KMS-11 (cell line): ENCODE results near the gene PPP1R12B.
"Not testable (repeated sequence)": the region's sequence is repeated elsewhere in the genome, so short reads cannot be mapped to it uniquely, and the experiment has no call there.

ENCODE experiments used
- H2AFZ ChIP-seq: fragments of 200-600 bp; sonication (generic); 2 replicates; pipeline ENCODE4 v1.6.1; 2016; ENCODE audit warnings: antibody characterized with exemption, mixed run types, low read depth
- H3K27ac ChIP-seq: fragments of 200-600 bp; sonication (generic); 2 replicates; pipeline ENCODE4 v1.6.1; 2016; ENCODE audit warnings: mild to moderate bottlenecking, mixed run types
- H3K27me3 ChIP-seq: fragments of 200-600 bp; sonication (generic); 2 replicates; pipeline ENCODE4 v1.6.1; 2017; ENCODE audit warnings: mild to moderate bottlenecking, low read depth, mixed run types, moderate library complexity; ENCODE audit not compliant: insufficient read depth
- H3K36me3 ChIP-seq: fragments of 200-600 bp; sonication (generic); 2 replicates; pipeline ENCODE4 v1.6.1; 2017; ENCODE audit warnings: mild to moderate bottlenecking, mixed run types; ENCODE audit not compliant: insufficient read depth
- H3K4me1 ChIP-seq: fragments of 200-600 bp; sonication (generic); 2 replicates; pipeline ENCODE4 v1.6.1; 2016; ENCODE audit warnings: mild to moderate bottlenecking, low read depth, mixed run types; ENCODE audit not compliant: poor library complexity, severe bottlenecking
- H3K4me2 ChIP-seq: fragments of 200-600 bp; sonication (generic); 2 replicates; pipeline ENCODE4 v1.7.0; 2016; ENCODE audit warnings: mild to moderate bottlenecking, mixed run types
- H3K4me3 ChIP-seq: fragments of 200-600 bp; sonication (generic); IDR thresholded peaks from 2 replicates; pipeline ENCODE4 v1.6.1; 2017; ENCODE audit warnings: low read depth, low read length, mixed read lengths; ENCODE audit not compliant: insufficient read depth
- H3K79me2 ChIP-seq: fragments of 200-600 bp; sonication (generic); 2 replicates; pipeline ENCODE4 v1.6.1; 2016; ENCODE audit warnings: low read depth, mixed run types; ENCODE audit not compliant: insufficient read depth
- H3K9ac ChIP-seq: fragments of 200-600 bp; sonication (generic); 2 replicates; pipeline ENCODE4 v1.6.1; 2016; ENCODE audit warnings: mild to moderate bottlenecking, mixed run types
- H4K20me1 ChIP-seq: fragments of 200-600 bp; sonication (generic); 2 replicates; pipeline ENCODE4 v1.6.1; 2016; ENCODE audit warnings: mild to moderate bottlenecking, mixed run types; ENCODE audit not compliant: insufficient read depth
- CTCF ChIP-seq: fragments of 200-600 bp; sonication (generic); conservative IDR thresholded peaks from 2 replicates; pipeline ENCODE4 v1.6.1; 2017; ENCODE audit warnings: low read depth, mild to moderate bottlenecking, antibody characterized with exemption, low read length, moderate library complexity, mixed read lengths

The PPP1R12B gene

DNA sequence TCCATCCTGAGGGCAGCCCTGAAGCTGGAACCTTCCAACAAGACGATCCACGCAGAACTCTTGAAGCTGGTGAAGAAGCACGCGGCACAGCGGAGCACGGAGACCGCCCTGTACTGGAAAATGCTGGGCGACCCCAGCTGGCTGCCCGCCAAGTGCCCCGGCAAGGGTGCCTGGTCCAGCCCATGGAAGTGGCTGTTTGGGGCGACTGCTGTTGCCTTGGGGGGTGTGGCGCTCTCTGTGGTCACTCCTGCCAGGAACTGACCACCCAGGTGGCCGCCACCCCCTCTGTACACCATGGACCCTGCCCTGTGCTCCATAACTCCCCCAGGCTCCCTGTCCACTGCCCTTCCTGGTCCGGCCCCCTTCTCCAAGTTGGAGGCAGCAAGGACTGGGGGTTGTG lies 90.8 kb downstream of the PPP1R12B start:
- Histone ChIP-seq H3K4me1 (peaks cover 3% of the 10 kb centered on the region), H4K20me1 (no peaks in the 10 kb centered on the region), H3K27ac (no peak overlapping the region), H3K4me3 (no peak overlapping the region), H3K9ac (no peak overlapping the region), H3K36me3 (no peaks in the 10 kb centered on the region; the same call in 1 of the 2 replicates), H2AFZ (no peak overlapping the region), H3K27me3 (no peaks in the 10 kb centered on the region), H3K4me2 (no peak overlapping the region), H3K79me2 (no peaks in the 10 kb centered on the region)
- TF ChIP-seq CTCF = no peak

- Histone ChIP-seq H3K4me2 (peak overlapping the region; percentile 33), H3K4me1 (peaks cover 20% of the 10 kb centered on the region), H3K27ac (peak overlapping the region; percentile 25; the same call in 1 of the 2 replicates)
- H4K20me1 ChIP-seq, H3K9ac ChIP-seq, H3K79me2 ChIP-seq, H3K4me3 ChIP-seq, H2AFZ ChIP-seq, H3K27me3 ChIP-seq, H3K36me3 ChIP-seq: not testable (repeated sequence)
Measured at GRCh38 chr1:202448140-202448539, 99.6 kb downstream of the PPP1R12B start.

DNA sequence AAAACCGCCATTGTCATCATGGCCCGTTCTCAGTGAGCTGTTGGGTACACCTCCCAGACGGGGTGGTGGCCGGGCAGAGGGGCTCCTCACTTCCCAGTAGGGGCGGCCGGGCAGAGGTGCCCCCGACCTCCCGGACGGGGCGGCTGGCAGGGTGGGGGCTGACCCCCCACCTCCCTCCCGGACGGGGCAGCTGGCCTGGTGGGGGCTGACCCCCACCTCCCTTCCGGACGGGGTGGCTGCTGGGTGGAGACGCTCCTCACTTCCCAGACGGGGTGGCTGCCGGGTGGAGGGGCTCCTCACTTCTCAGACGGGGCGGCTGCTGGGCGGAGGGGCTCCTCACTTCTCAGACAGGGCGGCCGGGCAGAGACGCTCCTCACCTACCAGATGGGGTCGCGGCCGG lies 103.1 kb downstream of the PPP1R12B start:
- not testable (repeated sequence) for H3K4me2 ChIP-seq, H3K36me3 ChIP-seq
- H3K4me1 ChIP-seq = peaks cover 28% of the 10 kb centered on the region

DNA sequence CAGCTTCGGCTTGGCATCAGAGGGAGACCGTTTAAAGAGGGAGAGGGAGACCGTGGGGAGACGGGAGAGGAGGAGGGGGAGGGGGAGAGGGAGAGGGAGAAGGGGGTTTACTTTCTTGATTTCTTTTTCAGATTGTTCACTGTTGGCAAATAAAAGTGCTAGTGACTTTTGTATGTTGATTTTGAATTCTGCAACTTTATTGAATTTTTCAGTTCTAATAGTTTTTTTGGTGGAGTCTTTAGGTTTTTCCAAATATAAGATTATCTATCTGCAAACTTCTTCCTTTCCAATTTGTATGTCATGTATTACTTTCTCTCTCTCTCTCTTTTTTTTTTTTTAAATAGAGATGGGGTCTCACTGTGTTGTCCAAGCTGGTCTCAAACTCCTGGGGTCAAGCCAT lies 104.0 kb downstream of the PPP1R12B start:
- H3K4me3 ChIP-seq = no peak overlapping the region
- no peaks in the 10 kb centered on the region for H3K27me3 ChIP-seq
- H3K27ac ChIP-seq = no peak overlapping the region
- H3K9ac ChIP-seq = no peak overlapping the region
- H3K4me2 ChIP-seq = no peak overlapping the region
- no peaks in the 10 kb centered on the region for H4K20me1 ChIP-seq
- H3K79me2 ChIP-seq = no peaks in the 10 kb centered on the region
- no peaks in the 10 kb centered on the region for H3K36me3 ChIP-seq
- H3K4me1 ChIP-seq = peaks cover 30% of the 10 kb centered on the region
- TF ChIP-seq CTCF = no peak
- no peak overlapping the region for H2AFZ ChIP-seq

More for the DNA sequence above, 103.1 kb downstream of the PPP1R12B start:
- H3K4me3 ChIP-seq, H3K9ac ChIP-seq, H4K20me1 ChIP-seq, H2AFZ ChIP-seq, H3K27ac ChIP-seq, H3K27me3 ChIP-seq, H3K79me2 ChIP-seq: not testable (repeated sequence)

GRCh38 chr1:202456372-202457169 lies 108.1 kb downstream of the PPP1R12B start:
- not testable (repeated sequence) for H3K36me3 ChIP-seq, H3K9ac ChIP-seq, H4K20me1 ChIP-seq, H3K27me3 ChIP-seq, H2AFZ ChIP-seq, H3K27ac ChIP-seq, H3K79me2 ChIP-seq, H3K4me3 ChIP-seq
- Histone ChIP-seq H3K4me1 (peaks cover 13% of the 10 kb centered on the region), H3K4me2 (peak overlapping the region; percentile 5; the same call in 1 of the 2 replicates)

DNA sequence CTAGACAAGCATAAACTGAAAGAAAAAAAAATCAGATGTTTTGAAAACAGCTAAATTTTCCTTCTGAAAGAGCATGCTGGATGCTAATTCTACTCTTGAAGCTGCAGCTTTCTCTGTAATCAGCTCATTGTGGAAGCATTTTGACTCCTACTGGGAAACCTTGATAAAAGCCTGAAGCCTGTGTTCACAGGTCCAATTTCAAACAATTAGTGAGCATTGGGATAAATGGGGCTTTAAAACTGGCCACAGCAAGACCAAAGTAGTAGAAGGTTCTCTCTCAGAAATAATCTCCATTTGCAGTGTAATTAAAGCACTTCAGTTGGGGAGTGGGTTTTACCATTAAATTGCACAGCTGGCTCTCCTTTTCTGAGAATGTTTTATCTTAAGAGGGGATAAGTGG lies 110.2 kb downstream of the PPP1R12B start:
- not testable (repeated sequence) for H3K4me2 ChIP-seq, H3K27me3 ChIP-seq, H4K20me1 ChIP-seq, H2AFZ ChIP-seq, H3K36me3 ChIP-seq, H3K79me2 ChIP-seq, H3K27ac ChIP-seq, H3K4me3 ChIP-seq, H3K9ac ChIP-seq
- H3K4me1 ChIP-seq = peaks cover 13% of the 10 kb centered on the region

- not testable (repeated sequence) for H3K27me3 ChIP-seq, H3K27ac ChIP-seq, H2AFZ ChIP-seq, H3K9ac ChIP-seq, H4K20me1 ChIP-seq, H3K36me3 ChIP-seq, H3K4me2 ChIP-seq, H3K4me3 ChIP-seq, H3K79me2 ChIP-seq
- H3K4me1 ChIP-seq = peaks cover 13% of the 10 kb centered on the region
Measured at GRCh38 chr1:202459470-202460142, 111.1 kb downstream of the PPP1R12B start.

- not testable (repeated sequence) for H3K79me2 ChIP-seq, H3K36me3 ChIP-seq, H4K20me1 ChIP-seq
Measured at GRCh38 chr1:202460143-202460495, 111.6 kb downstream of the PPP1R12B start.

More at GRCh38 chr1:202460143-202460495, 111.6 kb downstream of the PPP1R12B start:
- not testable (repeated sequence) for H3K27me3 ChIP-seq, H3K4me3 ChIP-seq, H3K4me2 ChIP-seq, H3K9ac ChIP-seq, H3K27ac ChIP-seq, H2AFZ ChIP-seq
- H3K4me1 ChIP-seq = peaks cover 13% of the 10 kb centered on the region
